Neural progenitor cell (in vitro differentiated cells): Measurements from ENCODE around the gene PBXIP1. TPM values are rescaled to one million over a fixed set of nuclear protein-coding genes. Genes with fewer than 3 reads are reported as not detected.

Experiments used
- DNase-seq: peaks from one replicate; pipeline ENCODE4 v3.0.0-alpha.2; 2016; ENCODE audit warnings: low spot score
- H2AFZ ChIP-seq: fragments of 200-600 bp; sonication (generic); replicated peaks from 2 replicates; pipeline ENCODE4 v1.6.1; 2016; ENCODE audit warnings: antibody characterized with exemption
- H3F3A ChIP-seq: fragments of 200-600 bp; sonication (generic); 2 replicates; pipeline ENCODE4 v1.6.1; 2016; ENCODE audit warnings: antibody characterized with exemption, low read depth
- H3K27ac ChIP-seq: fragments of 200-600 bp; sonication (generic); 2 replicates; pipeline ENCODE4 v1.5.1; 2016; ENCODE audit warnings: mild to moderate bottlenecking
- H3K27me3 ChIP-seq: fragments of 200-600 bp; sonication (generic); 2 replicates; pipeline ENCODE4 v1.6.1; 2016; ENCODE audit warnings: mild to moderate bottlenecking, moderate library complexity
- H3K36me3 ChIP-seq: fragments of 200-600 bp; sonication (generic); 2 replicates; pipeline ENCODE4 v1.5.1; 2016
- H3K4me1 ChIP-seq: fragments of 200-600 bp; sonication (generic); 2 replicates; pipeline ENCODE4 v1.6.1; 2016; ENCODE audit warnings: mixed run types
- H3K4me2 ChIP-seq: fragments of 200-600 bp; sonication (generic); 2 replicates; pipeline ENCODE4 v1.6.1; 2016
- H3K4me3 ChIP-seq: fragments of 200-600 bp; sonication (generic); 2 replicates; pipeline ENCODE4 v1.5.1; 2016
- H3K79me2 ChIP-seq: fragments of 200-600 bp; sonication (generic); 2 replicates; pipeline ENCODE4 v1.6.1; 2016; ENCODE audit warnings: low read depth
- H3K9ac ChIP-seq: fragments of 200-600 bp; sonication (generic); 2 replicates; pipeline ENCODE4 v1.6.1; 2016
- H3K9me3 ChIP-seq: fragments of 200-600 bp; sonication (generic); 2 replicates; pipeline ENCODE4 v1.5.1; 2016; ENCODE audit warnings: low read depth
- H4K20me1 ChIP-seq: fragments of 200-600 bp; sonication (generic); 2 replicates; pipeline ENCODE4 v1.6.1; 2016; ENCODE audit warnings: low read depth
- H3K27ac Mint-ChIP-seq: 3 replicates; pipeline ENCODE4 v1.8.0; 2021; ENCODE audit warnings: mixed read lengths
- H3K27me3 Mint-ChIP-seq: 2 replicates; pipeline ENCODE4 v1.8.0; 2022; ENCODE audit warnings: low read depth, mild to moderate bottlenecking, inconsistent platforms, moderate library complexity, mixed read lengths; ENCODE audit not compliant: insufficient read depth
- H3K36me3 Mint-ChIP-seq: 3 replicates; pipeline ENCODE4 v1.8.0; 2021; ENCODE audit warnings: mixed read lengths
- H3K4me1 Mint-ChIP-seq: 3 replicates; pipeline ENCODE4 v1.8.0; 2021; ENCODE audit warnings: mixed read lengths
- H3K4me3 Mint-ChIP-seq: 3 replicates; pipeline ENCODE4 v1.8.0; 2021; ENCODE audit warnings: mild to moderate bottlenecking, moderate library complexity, mixed read lengths
- H3K9me3 Mint-ChIP-seq: 3 replicates; pipeline ENCODE4 v1.8.0; 2020; ENCODE audit warnings: mixed read lengths
- EZH2 ChIP-seq: fragments of 200-600 bp; sonication (generic); IDR thresholded peaks from 2 replicates; pipeline ENCODE4 v1.6.1; 2017; ENCODE audit warnings: antibody characterized with exemption, mild to moderate bottlenecking, moderate library complexity
- EZH2phosphoT487 ChIP-seq: fragments of 200-600 bp; sonication (generic); IDR thresholded peaks from 2 replicates; pipeline ENCODE4 v1.6.1; 2017; ENCODE audit warnings: antibody characterized with exemption
- total RNA-seq: library from RNA; depleted of rRNA; stranded (reverse); fragments of >200 nt; gene quantifications from 2 replicates; pipeline ENCODE4 v1.2.3, GENCODE V29; 2015; ENCODE audit warnings: low replicate concordance
- TF ChIP-seq, protein P1 (sequence below): fragments of 200-600 bp; sonication (generic); IDR thresholded peaks from 2 replicates; pipeline ENCODE4 v1.5.1; 2017; ENCODE audit warnings: antibody characterized with exemption, mild to moderate bottlenecking

Gene PBXIP1
- total RNA-seq, 1 donor from 2014 or later = 21.4 TPM

DNA sequence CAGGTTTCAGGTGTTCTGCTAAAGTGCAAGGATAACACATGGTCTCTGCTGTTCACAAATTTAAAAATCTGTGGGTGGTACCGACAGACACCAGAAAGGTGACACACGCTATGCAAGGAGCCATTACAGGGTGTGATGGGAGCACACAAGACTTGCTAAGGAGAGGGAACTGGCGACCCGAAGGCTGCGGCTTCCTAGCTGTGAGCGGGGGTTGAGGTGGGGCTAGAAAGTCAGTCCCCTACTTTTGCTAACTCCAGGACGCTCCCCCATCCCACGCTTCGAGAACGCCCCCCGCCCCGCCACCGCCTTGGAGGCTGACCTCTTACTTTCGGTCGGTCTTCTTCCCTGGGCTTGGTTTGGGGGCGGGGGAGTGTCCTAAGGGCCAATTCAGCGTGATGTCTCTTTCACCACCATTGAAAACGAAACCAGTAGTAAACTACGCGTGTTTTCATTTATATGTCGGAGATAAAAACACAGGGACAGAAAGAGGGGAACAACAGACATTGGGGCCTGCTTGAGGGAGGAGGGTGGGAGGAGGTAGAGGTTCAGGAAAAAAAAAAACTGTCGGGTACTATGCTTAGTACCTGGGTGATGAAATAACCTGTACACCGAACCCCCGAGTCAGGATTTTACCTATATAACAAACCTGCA is 19.6 kb upstream of the PBXIP1 start:
- Mint-ChIP-seq H3K4me3 (no peak overlapping the region), H3K36me3 (peaks cover 12% of the 10 kb centered on the region), H3K27ac (no peak overlapping the region), H3K9me3 (no peaks in the 10 kb centered on the region), H3K27me3 (peaks cover 4% of the 10 kb centered on the region), H3K4me1 (peaks cover 26% of the 10 kb centered on the region)
- peak overlapping the region; percentile 28 for H3K9ac ChIP-seq
- no peak for TF ChIP-seq EZH2
- TF ChIP-seq, protein P1, sequence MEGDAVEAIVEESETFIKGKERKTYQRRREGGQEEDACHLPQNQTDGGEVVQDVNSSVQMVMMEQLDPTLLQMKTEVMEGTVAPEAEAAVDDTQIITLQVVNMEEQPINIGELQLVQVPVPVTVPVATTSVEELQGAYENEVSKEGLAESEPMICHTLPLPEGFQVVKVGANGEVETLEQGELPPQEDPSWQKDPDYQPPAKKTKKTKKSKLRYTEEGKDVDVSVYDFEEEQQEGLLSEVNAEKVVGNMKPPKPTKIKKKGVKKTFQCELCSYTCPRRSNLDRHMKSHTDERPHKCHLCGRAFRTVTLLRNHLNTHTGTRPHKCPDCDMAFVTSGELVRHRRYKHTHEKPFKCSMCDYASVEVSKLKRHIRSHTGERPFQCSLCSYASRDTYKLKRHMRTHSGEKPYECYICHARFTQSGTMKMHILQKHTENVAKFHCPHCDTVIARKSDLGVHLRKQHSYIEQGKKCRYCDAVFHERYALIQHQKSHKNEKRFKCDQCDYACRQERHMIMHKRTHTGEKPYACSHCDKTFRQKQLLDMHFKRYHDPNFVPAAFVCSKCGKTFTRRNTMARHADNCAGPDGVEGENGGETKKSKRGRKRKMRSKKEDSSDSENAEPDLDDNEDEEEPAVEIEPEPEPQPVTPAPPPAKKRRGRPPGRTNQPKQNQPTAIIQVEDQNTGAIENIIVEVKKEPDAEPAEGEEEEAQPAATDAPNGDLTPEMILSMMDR = no peak
- TF ChIP-seq EZH2phosphoT487 = no peak
- peak overlapping the region; percentile 64 for H3K4me3 ChIP-seq
- no peaks in the 10 kb centered on the region for H3K9me3 ChIP-seq
- peaks cover 56% of the 10 kb centered on the region for H3F3A ChIP-seq
- H3K27ac ChIP-seq = peak overlapping the region; percentile 85
- peaks cover 25% of the 10 kb centered on the region for H4K20me1 ChIP-seq
- peaks cover 29% of the 10 kb centered on the region for H3K4me1 ChIP-seq
- peaks cover 68% of the 10 kb centered on the region for H3K79me2 ChIP-seq
- H3K36me3 ChIP-seq = peaks cover 14% of the 10 kb centered on the region
- H3K4me2 ChIP-seq = peak overlapping the region; percentile 84
- no peaks in the 10 kb centered on the region for H3K27me3 ChIP-seq
- no peak overlapping the region for H2AFZ ChIP-seq
- DNase-seq = peak; percentile 64

DNA sequence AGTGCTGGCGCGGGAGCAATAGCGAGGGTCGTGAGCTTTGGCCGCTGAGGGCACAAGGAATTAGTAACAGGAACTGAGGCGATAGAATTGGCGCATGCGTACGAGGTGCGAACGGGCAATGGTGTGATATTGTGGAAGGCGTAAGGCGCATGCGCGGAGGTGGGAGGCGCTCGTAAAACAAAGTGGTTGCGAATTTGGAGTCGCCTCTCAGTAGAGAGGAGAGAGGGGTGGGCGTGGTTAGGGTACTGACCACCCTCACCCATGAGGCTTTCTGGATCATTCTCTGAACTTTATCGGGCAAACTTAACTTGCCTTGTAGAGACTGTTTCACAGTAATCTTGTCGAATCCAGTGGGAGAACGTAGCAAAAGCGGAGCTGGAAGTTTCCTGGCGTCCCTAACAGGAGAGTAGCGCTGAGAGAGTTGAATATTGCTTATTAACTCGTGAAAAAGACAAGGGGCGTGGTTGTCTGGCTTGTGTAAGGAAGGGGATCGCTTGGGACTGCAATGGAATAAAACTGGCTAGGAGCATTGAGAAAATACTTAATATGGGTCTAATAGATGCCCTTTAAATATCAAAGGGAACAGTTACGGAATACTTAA is 19.0 kb upstream of the PBXIP1 start:
- Mint-ChIP-seq H3K27me3 (peaks cover 4% of the 10 kb centered on the region), H3K27ac (no peak overlapping the region), H3K4me1 (peaks cover 26% of the 10 kb centered on the region), H3K36me3 (peaks cover 9% of the 10 kb centered on the region), H3K9me3 (no peaks in the 10 kb centered on the region), H3K4me3 (no peak overlapping the region)
- Histone ChIP-seq H3F3A (peaks cover 50% of the 10 kb centered on the region), H3K4me2 (peak overlapping the region; percentile 84), H4K20me1 (peaks cover 25% of the 10 kb centered on the region), H2AFZ (no peak overlapping the region), H3K9ac (peak overlapping the region; percentile 28), H3K4me1 (peaks cover 34% of the 10 kb centered on the region), H3K4me3 (peak overlapping the region; percentile 64), H3K27me3 (no peaks in the 10 kb centered on the region), H3K27ac (peak overlapping the region; percentile 85), H3K36me3 (peaks cover 14% of the 10 kb centered on the region), H3K9me3 (no peaks in the 10 kb centered on the region), H3K79me2 (peaks cover 68% of the 10 kb centered on the region)
- TF ChIP-seq, protein P1 = no peak
- no peak for TF ChIP-seq EZH2phosphoT487
- no peak for TF ChIP-seq EZH2
- DNase-seq = peak; percentile 99

DNA sequence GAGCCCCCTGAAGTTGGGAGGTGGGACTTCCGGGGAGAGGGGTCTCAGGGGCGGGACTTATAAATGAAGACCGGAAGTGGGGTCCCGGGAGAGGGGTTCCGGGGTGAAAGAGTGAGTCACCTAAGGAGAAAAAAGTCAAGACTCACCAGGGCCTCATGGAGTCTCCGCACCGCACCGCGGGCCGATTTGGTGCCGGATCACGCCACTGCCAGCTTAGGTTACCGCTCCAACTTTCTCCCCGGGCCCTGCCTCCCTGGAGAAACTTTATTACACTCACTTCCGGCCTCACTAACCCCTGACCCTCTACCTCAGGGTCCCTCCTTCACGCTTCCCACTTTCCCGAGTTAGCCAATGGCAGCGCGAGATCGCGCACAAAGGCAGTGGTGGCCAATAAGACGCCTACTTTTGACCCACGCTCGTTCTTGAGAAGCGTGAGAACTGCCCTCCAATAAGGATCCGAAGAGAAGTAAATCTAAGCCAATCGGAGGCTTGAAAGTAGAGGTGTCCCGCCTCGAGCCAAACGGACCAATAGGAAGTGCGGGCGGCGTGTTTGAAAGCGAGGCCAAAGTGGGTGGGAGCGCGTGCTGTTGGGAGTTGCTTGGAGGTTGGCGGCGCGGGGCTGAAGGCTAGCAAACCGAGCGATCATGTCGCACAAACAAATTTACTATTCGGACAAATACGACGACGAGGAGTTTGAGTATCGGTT is 18.4 kb upstream of the PBXIP1 start, which contains the start of gene CKS1B:
Gene CKS1B (plus strand): TSS at position 580 of the 706 bp plus-strand sequence. CDS start 65 bp downstream, at position 645.
- H3K9me3 Mint-ChIP-seq = no peaks in the 10 kb centered on the region
- Histone ChIP-seq H3K9me3 (no peaks in the 10 kb centered on the region), H3K79me2 (peaks cover 68% of the 10 kb centered on the region), H3K27ac (peak within 1 kb of the TSS; percentile 88), H3K36me3 (peaks cover 10% of the 10 kb centered on the region), H3K9ac (peak within 1 kb of the TSS; percentile 28), H3F3A (peaks cover 49% of the 10 kb centered on the region), H2AFZ (peak within 1 kb of the TSS; percentile 88), H3K4me1 (peaks cover 38% of the 10 kb centered on the region), H4K20me1 (peaks cover 29% of the 10 kb centered on the region), H3K4me3 (peak within 1 kb of the TSS; percentile 64), H3K4me2 (peak within 1 kb of the TSS; percentile 84), H3K27me3 (no peaks in the 10 kb centered on the region)
- no peak for TF ChIP-seq EZH2
- no peak for TF ChIP-seq EZH2phosphoT487
- TF ChIP-seq, protein P1 = no peak
- H3K36me3 Mint-ChIP-seq = peaks cover 6% of the 10 kb centered on the region
- peaks cover 31% of the 10 kb centered on the region for H3K4me1 Mint-ChIP-seq
- H3K4me3 Mint-ChIP-seq = no peak within 1 kb of the TSS
- no peak within 1 kb of the TSS for H3K27ac Mint-ChIP-seq
- peak; percentile 99 for DNase-seq
- peaks cover 3% of the 10 kb centered on the region for H3K27me3 Mint-ChIP-seq
